ENCODE data around the gene SRRT.
A peak's percentile ranks its signal among the peaks of the same experiment; 100 is the strongest.

Gene SRRT

DNA sequence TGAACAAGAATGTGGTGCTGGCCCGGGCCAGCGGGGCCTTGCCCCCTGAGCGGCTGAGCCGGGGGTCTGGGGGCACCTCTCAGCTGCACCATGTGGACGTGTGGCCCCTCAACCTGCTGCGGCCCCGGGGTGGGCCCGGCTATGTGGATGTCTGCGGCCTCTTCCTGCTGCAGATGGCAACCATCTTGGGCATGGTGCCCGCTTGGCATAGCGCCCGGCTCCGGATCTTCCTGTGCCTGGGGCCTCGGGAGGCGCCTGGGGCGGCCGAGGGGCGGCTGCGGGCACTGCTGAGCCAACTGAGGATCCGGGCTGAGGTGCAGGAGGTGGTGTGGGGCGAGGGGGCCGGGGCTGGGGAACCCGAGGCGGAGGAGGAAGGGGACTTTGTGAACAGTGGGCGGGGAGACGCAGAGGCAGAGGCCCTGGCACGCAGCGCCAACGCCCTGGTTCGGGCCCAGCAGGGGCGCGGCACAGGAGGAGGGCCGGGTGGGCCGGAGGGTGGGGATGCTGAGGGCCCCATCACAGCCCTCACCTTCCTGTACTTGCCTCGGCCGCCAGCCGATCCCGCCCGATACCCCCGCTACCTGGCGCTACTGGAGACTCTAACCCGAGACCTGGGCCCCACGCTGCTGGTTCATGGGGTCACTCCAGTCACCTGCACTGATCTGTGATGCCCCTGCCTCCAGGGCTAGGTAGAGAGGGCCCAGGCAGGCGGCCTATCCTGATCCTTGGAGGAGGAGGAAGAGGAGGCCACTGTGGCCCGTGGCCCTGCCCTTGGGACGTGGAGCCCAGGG lies 8.8 kb upstream of the SRRT start:
- Mint-ChIP-seq H3K4me3 (peak overlapping the region; percentile 84 to 94), H3K4me1 (peaks cover 44% of the 10 kb centered on the region), H3K9me3 (no peaks in the 10 kb centered on the region), H3K27ac (peak overlapping the region; percentile 96), H3K27me3 (no peaks in the 10 kb centered on the region)
- ATAC-seq (peak; percentile 76), DNase-seq (peak; percentile 50 to 73)

- peak overlapping the region; percentile 96 for H3K27ac Mint-ChIP-seq
- peak overlapping the region; percentile 84 to 94 for H3K4me3 Mint-ChIP-seq
- ATAC-seq (no peak), DNase-seq (no peak)
- peaks cover 44% of the 10 kb centered on the region for H3K4me1 Mint-ChIP-seq
- no peaks in the 10 kb centered on the region for H3K9me3 Mint-ChIP-seq
- no peaks in the 10 kb centered on the region for H3K27me3 Mint-ChIP-seq
Measured at GRCh38 chr7:100866729-100867039, 8.2 kb upstream of the SRRT start.

GRCh38 chr7:100867040-100867775 lies 7.7 kb upstream of the SRRT start, which contains the start of gene TRIP6:
Gene TRIP6 (plus strand): TSS chr7:100867387. CDS start chr7:100867498, 111 bp downstream.
- H3K4me1 Mint-ChIP-seq = peaks cover 44% of the 10 kb centered on the region
- ATAC-seq (peak; percentile 73), DNase-seq (peak; percentile 42 to 73)
- H3K27ac Mint-ChIP-seq = peak within 1 kb of the TSS; percentile 96 to 98
- peak within 1 kb of the TSS; percentile 84 to 94 for H3K4me3 Mint-ChIP-seq
- H3K27me3 Mint-ChIP-seq = no peaks in the 10 kb centered on the region
- no peaks in the 10 kb centered on the region for H3K9me3 Mint-ChIP-seq

DNA sequence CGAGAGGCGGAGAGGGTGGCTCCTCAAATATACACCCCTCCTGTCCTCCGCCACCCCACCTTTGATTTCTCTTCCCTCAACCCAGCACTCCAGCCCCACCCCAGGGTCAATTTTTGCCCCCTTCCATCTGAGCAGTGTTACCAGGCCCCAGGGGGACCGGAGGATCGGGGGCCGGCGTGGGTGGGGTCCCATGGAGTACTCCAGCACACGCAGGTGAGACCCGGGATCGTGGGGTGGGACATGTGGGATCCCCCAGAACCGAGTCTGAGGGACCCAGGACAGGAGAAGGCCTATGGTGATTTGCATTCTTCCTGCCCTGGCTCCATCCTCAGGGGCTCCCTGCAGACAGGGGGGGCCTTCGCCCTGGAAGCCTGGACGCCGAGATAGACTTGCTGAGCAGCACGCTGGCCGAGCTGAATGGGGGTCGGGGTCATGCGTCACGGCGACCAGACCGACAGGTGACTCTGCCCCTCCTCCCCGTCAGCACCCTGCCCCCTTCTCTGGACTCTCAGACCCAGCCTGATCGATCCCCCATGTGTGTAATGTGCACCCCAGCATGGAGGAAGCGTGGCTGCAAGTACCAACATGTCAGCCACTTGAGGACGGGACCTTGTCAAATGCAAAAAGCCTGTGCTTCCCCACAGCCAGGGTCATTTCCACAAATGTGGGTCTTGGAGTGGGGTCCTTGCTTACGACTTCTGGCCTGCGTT lies 7.0 kb upstream of the SRRT start:
- ATAC-seq (peak; percentile 18), DNase-seq (no peak)
- Mint-ChIP-seq H3K4me3 (peak overlapping the region; percentile 84 to 94), H3K27me3 (no peaks in the 10 kb centered on the region), H3K9me3 (no peaks in the 10 kb centered on the region), H3K4me1 (peaks cover 44% of the 10 kb centered on the region), H3K27ac (peak overlapping the region; percentile 94 to 98)

- no peak for DNase-seq
- peak overlapping the region; percentile 96 to 99 for H3K4me3 Mint-ChIP-seq
Measured at GRCh38 chr7:100873599-100874299, 1.2 kb upstream of the SRRT start.

GRCh38 chr7:100874300-100874576 lies 665 bp upstream of the SRRT start:
- no peak for ATAC-seq
- Mint-ChIP-seq H3K9me3 (no peaks in the 10 kb centered on the region), H3K4me1 (peaks cover 56% of the 10 kb centered on the region), H3K4me3 (peak overlapping the region; percentile 96 to 99), H3K27ac (peak overlapping the region; percentile 98 to 99), H3K27me3 (no peaks in the 10 kb centered on the region)
- no peak for DNase-seq

More at GRCh38 chr7:100873599-100874299, 1.2 kb upstream of the SRRT start:
- Mint-ChIP-seq H3K9me3 (no peaks in the 10 kb centered on the region), H3K27ac (peak overlapping the region; percentile 98 to 99), H3K27me3 (no peaks in the 10 kb centered on the region), H3K4me1 (peaks cover 57% of the 10 kb centered on the region)
- no peak for ATAC-seq

DNA sequence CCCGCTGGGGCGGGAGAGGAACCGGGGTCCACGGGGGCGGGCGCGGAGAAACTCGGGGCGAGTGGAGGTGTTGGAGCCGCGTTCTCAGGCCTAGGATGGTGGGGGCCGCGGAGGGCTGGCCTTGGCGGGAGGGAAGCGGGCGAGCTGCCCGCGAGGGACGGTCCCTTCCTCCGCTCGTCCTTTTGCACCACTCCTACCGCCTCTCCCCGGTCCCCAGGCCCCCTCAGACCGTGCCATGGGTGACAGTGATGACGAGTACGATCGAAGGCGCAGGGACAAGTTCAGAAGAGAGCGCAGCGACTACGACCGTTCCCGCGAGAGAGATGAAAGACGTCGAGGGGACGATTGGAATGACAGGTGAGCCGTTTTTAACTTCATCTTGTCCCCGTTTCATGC lies 451 bp downstream of the SRRT start:
- ATAC-seq = peak; percentile 65
- H3K4me1 Mint-ChIP-seq = peaks cover 65% of the 10 kb centered on the region
- peak in 1 of 2 donors; percentile 66 for DNase-seq
- H3K27ac Mint-ChIP-seq = peak overlapping the region; percentile 98 to 99
- peak overlapping the region; percentile 96 to 99 for H3K4me3 Mint-ChIP-seq
- no peaks in the 10 kb centered on the region for H3K27me3 Mint-ChIP-seq
- no peaks in the 10 kb centered on the region for H3K9me3 Mint-ChIP-seq

GRCh38 chr7:100878013-100878412 lies 3.1 kb downstream of the SRRT start:
- peaks cover 72% of the 10 kb centered on the region for H3K4me1 Mint-ChIP-seq
- peak overlapping the region in 1 of 2 donors; percentile 14 for H3K4me3 Mint-ChIP-seq
- no peaks in the 10 kb centered on the region for H3K27me3 Mint-ChIP-seq
- ATAC-seq (no peak), DNase-seq (no peak)
- H3K27ac Mint-ChIP-seq = peak overlapping the region in 1 of 2 donors; percentile 78
- no peaks in the 10 kb centered on the region for H3K9me3 Mint-ChIP-seq

- peak overlapping the region; percentile 2 to 64 for H3K4me3 Mint-ChIP-seq
- peak overlapping the region; percentile 19 to 61 for H3K27ac Mint-ChIP-seq
- ATAC-seq = no peak
- H3K27me3 Mint-ChIP-seq = no peaks in the 10 kb centered on the region
- no peak for DNase-seq
- H3K4me1 Mint-ChIP-seq = peaks cover 74% of the 10 kb centered on the region
- no peaks in the 10 kb centered on the region for H3K9me3 Mint-ChIP-seq
Measured at GRCh38 chr7:100878685-100879084, 3.8 kb downstream of the SRRT start.

DNA sequence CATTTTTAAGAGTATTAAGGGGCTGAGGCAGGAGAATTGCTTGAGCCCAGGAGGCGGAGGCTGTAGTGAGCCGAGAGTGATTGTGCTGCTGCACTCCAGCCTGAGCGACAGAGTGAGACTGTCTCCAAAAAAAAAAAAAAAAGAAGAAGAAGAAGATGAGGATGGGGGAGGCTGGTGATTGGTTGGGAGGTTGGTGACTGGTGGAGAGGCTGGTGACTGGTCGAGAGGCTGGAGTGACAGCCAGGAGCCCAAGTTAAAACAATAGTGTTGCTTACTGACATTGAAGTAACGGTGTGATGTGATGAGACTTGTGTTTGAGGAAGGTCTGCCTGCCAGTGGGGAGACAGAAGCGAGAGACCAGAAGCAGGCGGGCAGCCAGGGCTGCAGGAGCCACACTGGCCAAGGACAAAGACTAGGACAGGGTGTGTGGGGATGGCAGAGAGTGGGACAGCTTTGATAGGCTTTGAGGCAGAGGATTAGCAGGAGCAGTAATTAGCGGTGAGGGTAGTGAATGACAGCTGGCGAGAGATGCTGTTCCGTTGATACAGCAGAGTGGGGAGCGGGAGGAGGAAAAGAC lies 4.9 kb downstream of the SRRT start:
- ATAC-seq (no peak), DNase-seq (no peak)
- Mint-ChIP-seq H3K9me3 (no peaks in the 10 kb centered on the region), H3K4me3 (no peak overlapping the region), H3K27me3 (no peaks in the 10 kb centered on the region), H3K27ac (peak overlapping the region; percentile 47 to 92), H3K4me1 (peaks cover 73% of the 10 kb centered on the region)

DNA sequence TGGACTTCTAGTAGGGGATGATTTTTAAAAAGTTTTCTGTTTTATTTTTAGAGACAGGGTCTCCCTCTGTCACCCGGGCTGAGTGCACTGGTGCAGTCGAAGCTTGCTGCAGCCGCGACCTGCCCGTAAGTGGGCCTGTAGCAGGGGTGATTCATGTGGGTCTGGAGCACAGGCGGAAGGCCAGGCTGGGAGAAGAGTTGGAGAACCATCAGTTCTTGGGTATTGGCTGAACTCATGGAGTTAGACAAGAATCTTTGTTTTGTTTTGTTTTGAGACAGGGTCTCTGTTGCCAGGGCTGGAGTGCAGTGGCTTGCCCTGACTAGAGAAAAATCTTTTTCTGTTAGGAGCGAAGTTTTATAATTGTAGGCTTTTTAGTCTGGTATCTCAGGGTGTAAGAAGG lies 5.7 kb downstream of the SRRT start:
- no peak for ATAC-seq
- Mint-ChIP-seq H3K4me1 (peaks cover 79% of the 10 kb centered on the region), H3K27me3 (no peaks in the 10 kb centered on the region), H3K4me3 (no peak overlapping the region), H3K27ac (peak overlapping the region in 1 of 2 donors; percentile 57), H3K9me3 (no peaks in the 10 kb centered on the region)
- no peak for DNase-seq

- H3K27ac Mint-ChIP-seq = peak overlapping the region in 1 of 2 donors; percentile 79
- H3K4me1 Mint-ChIP-seq = peaks cover 79% of the 10 kb centered on the region
- no peak overlapping the region for H3K4me3 Mint-ChIP-seq
Measured at GRCh38 chr7:100881136-100881535, 6.2 kb downstream of the SRRT start.

DNA sequence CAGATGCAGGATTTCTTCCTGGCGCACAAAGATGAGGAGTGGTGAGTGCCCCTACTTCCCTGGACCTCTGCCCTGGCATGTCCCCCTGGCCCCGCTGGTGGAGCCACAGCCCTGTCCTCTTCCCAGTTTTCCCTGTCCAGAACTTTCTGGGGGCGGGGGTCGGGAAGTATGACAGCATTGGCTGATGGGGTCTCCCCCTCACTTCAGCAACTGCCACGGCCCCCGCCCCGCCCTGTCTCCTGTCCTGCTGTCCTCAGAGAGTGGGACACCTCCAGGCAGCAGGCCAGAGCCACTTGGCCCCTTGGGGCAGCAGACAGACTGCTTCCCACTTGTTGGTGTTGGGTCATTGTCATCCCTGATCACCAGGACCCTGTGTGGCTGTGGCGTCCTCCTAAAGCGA lies 7.3 kb downstream of the SRRT start:
- H3K27ac Mint-ChIP-seq = peak overlapping the region in 1 of 2 donors; percentile 85
- no peaks in the 10 kb centered on the region for H3K9me3 Mint-ChIP-seq
- DNase-seq (no peak), ATAC-seq (no peak)
- H3K4me3 Mint-ChIP-seq = no peak overlapping the region
- peaks cover 79% of the 10 kb centered on the region for H3K4me1 Mint-ChIP-seq
- H3K27me3 Mint-ChIP-seq = no peaks in the 10 kb centered on the region

More at GRCh38 chr7:100881136-100881535, 6.2 kb downstream of the SRRT start:
- no peaks in the 10 kb centered on the region for H3K9me3 Mint-ChIP-seq
- ATAC-seq (no peak), DNase-seq (no peak)
- H3K27me3 Mint-ChIP-seq = no peaks in the 10 kb centered on the region

GRCh38 chr7:100882785-100883526 lies 8.1 kb downstream of the SRRT start:
- DNase-seq = no peak
- Mint-ChIP-seq H3K4me3 (no peak overlapping the region), H3K27ac (peak overlapping the region in 1 of 2 donors; percentile 28), H3K4me1 (peaks cover 81% of the 10 kb centered on the region), H3K9me3 (no peaks in the 10 kb centered on the region), H3K27me3 (no peaks in the 10 kb centered on the region)
- no peak for ATAC-seq
